Measurements from ENCODE around the gene NTN3. TPM values are rescaled to one million over a fixed set of nuclear protein-coding genes. Genes with fewer than 3 reads are reported as not detected.
A peak's percentile ranks its signal among the peaks of the same experiment; 100 is the strongest.
"Not testable (repeated sequence)": the region's sequence is repeated elsewhere in the genome, so short reads cannot be mapped to it uniquely, and the experiment has no call there.

NTN3 gene
- polyA plus RNA-seq (ENCODE audit: insufficient read length) = 4.4 TPM

DNA sequence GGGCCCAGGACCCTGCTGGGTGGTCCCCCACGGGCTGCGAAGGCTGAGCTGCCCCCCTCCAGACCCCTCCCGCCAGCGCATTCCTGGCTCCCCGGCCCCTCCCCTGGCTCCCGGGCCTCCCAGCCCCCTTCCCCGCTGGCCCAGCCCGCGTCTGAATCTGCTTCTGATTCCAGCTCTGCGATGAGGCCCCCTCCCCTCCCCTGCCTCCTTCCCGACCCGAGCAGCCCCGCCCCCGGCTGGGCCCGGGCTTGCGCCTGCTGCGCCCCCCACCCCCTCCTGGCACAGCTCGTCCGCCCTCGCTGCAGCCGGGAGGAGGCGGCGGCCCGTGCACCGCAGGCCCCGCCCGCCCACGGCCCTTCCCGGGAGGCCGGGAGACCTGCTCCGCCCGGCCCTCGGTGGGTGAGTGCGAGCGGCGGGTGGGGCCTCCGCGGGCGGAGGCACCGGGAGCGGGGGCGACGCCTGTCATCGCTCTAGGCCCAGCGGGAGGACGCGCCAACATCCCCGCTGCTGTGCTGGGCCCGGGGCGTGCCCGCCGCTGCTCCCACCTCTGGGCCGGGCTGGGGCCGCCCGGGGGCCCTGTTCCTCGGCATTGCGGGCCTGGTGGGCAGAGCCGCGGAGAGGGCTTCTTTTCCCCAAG is at the start of gene NTN3:
TSS of gene NTN3 (plus strand) at position 282 of the 637 bp plus-strand sequence. CDS start 405 bp downstream, outside the sequence.
- DNase-seq = peak; percentile 67

DNA sequence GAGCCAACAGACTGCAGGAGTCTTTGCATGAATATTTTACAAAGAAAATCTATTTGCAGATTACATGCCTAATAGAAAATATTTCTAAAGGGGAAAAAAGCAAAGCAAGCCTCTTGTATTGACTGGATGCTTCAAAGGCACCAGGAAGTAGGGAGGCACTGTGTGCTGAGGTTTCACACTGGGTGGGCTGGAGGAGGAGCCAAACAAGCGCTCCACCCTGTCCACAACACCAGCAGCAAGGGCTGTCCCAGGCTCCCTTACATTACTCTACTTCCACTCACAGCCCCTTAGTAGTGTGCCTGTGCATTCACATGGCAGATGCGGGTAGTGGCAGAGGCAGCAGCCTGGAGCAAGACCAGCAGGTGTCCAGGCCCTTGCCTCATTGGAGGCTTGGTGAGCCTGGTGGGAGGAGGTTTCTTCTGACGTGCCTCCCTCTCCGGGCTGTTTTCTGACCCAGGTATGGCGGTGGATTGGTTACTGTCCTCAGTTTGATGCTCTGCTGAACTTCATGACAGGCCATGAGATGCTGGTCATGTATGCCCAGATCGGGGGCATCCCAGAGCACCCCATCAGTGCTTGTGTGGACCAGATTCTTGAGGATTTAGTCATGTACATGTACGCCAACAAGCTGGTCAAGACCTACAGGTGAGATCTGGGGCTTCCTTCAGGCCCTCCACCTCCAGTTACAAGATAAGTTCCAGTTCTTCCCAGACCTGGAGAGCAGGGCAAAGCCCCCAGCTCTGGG is 48.8 kb upstream of the NTN3 start:
- DNase-seq = no peak

DNA sequence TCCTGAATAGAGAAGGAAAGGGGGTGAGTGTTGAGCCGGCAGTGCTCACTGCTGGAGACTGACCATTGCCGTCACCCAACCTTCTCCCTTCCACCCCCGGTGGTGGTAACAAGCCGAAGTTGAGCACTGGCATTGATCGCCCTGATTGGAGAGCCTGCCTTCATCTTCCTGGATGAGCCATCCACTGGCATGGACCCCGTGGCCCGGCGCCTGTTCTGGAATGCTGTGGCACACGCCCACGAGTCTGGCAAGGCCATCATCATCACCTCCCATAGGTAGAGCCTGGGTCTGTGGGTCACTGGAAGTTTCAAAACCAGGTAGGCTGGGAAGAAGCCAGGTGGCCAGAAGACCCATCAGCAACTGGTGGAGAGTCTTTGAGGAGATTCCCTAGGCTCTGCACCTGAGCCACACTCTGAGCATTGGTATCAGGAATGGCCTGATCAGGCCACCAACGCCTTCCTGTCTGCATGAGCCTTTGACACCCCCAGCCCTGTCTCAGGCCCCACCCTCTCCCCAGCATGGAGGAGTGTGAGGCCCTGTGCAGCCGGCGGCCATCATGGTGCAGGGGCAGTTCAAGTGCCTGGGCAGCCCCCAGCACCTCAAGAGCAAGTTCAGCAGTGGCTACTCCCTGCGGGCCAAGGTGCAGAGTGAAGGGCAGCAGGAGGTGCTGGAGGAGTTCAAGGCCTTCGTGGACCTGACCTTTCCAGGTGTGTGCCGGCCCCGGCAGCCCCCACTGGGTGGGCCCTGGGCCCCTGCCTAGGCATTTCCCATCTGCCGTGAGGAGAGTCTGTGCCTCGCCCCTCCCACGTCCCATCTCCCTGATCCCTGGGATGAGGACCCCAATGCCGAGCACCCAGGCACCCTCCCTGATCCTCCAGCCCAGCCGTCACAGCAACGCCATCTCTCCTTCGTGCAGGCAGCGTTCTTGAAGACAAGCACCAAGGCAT is 46.8 kb upstream of the NTN3 start:
- no peak for DNase-seq

- no peak for DNase-seq
Measured at GRCh38 chr16:2425008-2425518, 46.0 kb upstream of the NTN3 start.

- no peak for DNase-seq
Measured at GRCh38 chr16:2425825-2426430, 45.2 kb upstream of the NTN3 start.

DNA sequence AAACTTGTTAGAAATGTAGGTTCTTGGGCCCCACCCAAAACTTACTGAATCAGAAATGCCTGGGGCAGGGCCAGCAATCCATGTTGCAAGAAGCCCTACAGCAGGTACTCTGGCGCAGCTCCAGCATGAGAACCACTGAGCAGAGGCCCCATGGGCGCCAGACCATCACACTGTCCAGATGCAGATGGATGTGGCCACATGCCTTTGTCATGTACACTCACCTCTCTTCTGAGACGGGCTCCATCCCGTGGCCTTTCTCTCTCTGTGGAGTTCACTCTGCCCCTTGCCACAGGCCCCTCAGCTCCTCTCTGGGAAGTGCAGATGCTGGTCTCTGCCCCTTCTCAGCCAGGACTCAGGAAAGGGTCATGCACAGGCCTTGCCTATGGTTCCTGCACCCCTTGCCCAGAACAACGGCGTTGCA is 44.1 kb upstream of the NTN3 start:
- DNase-seq = no peak

GRCh38 chr16:2427526-2427925 is 43.6 kb upstream of the NTN3 start:
- no peak for DNase-seq

DNA sequence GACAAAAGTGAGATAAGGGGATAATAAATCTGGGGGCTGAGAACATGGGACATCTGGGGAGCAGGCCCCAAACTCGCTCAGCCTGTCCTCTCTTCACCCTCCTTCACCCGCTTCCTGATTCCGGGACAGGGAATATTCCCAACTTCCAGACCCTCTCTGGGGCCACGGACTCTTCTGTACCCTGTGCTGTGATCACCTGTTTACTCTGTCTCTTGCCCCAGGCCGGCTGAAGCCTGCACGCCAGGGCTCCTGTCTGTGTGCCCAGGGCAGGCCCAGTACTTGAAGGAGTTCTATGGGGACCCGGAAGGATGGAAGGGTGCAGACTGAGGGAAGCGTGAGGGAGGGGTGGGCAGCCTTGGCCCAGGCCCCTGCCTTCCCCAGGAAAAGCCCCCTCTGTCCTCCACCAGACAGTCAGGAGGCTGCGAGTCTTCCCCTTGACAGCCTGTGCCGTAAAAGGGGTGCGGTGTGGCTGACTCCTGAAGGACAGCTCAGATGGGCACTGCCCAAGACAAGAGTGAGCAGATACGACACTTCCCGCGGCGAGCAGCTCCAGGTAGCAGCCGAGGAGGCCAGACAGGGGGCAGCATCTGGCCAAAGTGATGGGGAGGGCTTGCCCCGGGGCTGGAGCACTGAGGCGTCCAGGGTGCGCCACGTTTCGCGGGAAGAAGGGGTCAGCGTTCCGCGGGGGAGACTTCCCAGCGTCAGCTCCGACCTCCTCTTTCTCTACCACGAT is 42.9 kb upstream of the NTN3 start:
- DNase-seq = peak; percentile 49

DNA sequence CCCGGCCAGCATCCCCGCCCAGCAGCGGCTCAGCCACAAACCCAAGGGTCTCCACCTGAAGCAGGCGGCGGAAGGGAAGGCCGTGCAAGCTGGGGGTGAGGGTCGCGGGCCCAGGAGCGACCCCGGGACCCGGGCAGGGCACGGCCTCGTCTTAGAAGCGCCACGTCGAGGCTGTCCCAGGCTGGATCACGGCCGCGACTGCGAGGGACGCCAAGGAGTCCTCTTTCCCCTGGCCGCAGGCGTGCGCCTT is 42.4 kb upstream of the NTN3 start:
- DNase-seq = no peak

GRCh38 chr16:2429034-2429770 is 41.9 kb upstream of the NTN3 start, which contains the start of gene CCNF:
Gene CCNF, plus strand, starts transcription at chr16:2429447. Its CDS starts 35 bp downstream, at chr16:2429482.
- DNase-seq = peak; percentile 98

DNA sequence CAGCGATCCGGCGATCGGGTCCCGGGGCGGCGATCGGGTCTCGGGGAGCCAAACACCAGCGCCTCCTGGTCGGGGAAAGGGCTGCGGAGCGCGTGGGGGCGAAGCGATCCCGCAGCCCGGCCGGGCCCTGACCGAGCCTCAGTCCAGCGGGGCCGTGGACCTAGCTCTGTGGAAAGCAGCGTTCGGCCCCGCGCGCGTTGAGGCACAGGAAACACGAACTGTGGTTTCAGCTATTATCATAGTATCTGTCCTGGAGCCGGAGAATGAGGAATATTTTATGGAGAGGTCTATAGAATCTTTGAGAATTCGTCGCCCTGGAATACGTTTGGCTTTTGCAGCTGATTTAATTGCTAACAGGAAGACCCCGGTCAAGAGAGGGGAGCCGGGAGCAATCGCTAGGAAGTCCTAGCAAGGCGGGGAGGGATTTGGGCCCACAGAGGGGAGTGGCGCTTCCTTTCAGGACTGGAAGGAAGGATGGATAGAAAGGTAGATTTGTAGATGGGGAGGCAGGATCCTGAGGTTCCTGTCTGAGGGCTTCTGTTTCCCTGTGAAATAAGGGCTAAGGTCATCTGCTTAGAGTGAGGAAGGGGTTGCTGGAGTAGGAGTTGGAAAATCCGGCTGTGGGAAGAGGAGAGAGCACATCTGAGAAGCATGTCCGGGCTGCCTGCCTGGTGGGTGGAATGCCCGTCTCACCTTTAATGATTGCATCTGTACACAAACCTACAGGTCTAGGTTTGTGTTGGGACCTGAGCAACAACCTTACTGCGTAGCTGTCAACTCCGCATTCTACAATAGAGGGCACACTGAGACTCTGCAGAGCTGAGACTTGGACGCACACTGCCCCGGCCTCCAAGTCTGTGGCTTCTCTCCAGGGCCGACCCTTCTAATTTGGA is 41.1 kb upstream of the NTN3 start:
- no peak for DNase-seq

DNA sequence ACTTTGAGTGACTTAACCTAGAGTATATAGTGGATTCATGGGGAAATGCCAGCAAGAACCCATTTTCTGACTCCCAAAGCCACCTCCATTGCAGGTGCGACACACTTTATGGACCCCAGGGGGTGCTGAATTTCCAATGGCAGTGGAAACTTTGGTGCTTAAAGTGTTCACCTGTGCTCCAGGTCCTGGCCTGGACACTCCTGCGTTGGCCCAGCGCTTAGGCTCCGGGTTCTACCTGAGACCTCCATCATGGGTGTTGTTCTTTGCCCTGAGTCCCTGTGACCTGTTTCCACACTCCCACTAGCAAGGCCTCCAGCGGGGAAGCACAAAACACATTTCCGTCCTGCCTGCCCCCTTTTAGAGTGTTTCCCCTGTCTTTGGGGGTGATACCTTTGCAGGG is 38.8 kb upstream of the NTN3 start:
- DNase-seq = no peak

GRCh38 chr16:2432801-2433505 is 38.1 kb upstream of the NTN3 start:
- no peak for DNase-seq

DNA sequence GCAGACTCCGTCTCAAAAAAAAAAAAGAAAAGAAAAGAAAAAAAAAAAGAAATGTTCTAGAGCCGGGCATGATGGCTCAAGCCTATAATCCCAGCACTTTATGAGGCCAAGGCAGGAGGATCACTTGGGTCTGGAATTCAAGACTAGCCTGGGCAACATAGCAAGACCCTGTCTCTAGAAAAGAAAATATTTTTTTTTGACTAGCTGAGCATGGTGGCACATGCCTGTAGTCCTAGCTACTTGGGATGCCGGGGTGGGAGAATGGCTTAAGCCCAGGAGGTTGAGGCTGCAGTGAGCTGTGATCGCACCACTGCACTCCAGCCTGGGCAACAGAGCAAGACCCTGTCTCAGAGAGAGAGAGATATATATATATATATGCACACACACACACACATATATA is 35.9 kb upstream of the NTN3 start:
- not testable (repeated sequence) for DNase-seq

- no peak for DNase-seq
Measured at GRCh38 chr16:2436110-2436509, 35.0 kb upstream of the NTN3 start.

- no peak for DNase-seq
Measured at GRCh38 chr16:2437032-2437790, 33.9 kb upstream of the NTN3 start.

DNA sequence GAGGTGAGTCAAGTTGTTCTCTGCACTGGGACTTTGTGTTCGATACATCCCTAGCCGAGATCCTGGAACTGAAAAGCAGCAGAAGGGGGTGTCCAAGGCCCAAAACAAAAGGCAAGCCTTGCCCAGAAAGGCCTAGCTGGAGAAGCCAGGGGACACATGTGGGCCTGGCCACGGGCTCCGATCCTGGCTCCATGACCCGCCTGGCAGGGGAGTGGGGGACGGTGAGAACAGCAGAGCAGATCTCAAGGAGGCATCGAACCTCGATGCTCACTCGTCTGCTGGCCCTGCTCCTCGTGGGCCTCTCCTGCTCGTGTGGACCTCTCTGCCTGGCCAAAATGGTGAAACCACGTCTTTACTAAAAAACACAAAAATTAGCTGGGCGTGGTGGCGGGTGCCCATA is 33.0 kb upstream of the NTN3 start:
- no peak for DNase-seq

GRCh38 chr16:2439598-2439997 is 31.5 kb upstream of the NTN3 start:
- no peak for DNase-seq
